HepG2 (cell line): Measurements from ENCODE around the gene KAT2A. TPM values are rescaled to one million over a fixed set of nuclear protein-coding genes. Genes with fewer than 3 reads are reported as not detected.

Experiments used
- ATAC-seq: fragments of 200-7000 bp; cut with Tn5 transposase; 3 replicates; pipeline ENCODE4 v1.9.1; 2020; ENCODE audit warnings: mild to moderate bottlenecking, moderate library complexity
- BruUV-seq: library from RNA; stranded (reverse); fragments of 400-500 nt; replicated peaks from 2 replicates; lab custom pipeline; 2021; lab: Mats Ljungman, UMichigan
- CTCF ChIA-PET: fragments of 300-600 bp; formaldehyde crosslinking; extraction: SDS; loops from one replicate; lab custom pipeline; 2021; ENCODE audit warnings: low total read pairs, inconsistent platforms, low intra/inter-chr PET ratio; lab: Yijun Ruan, JAX
- POLR2A ChIA-PET: fragments of 350-600 bp; sonication (Branson Sonifier 250); formaldehyde crosslinking; loops from one replicate; lab custom pipeline; 2020; ENCODE audit warnings: antibody characterized with exemption, inconsistent platforms; lab: Yijun Ruan, JAX
- DNase-seq: peaks from one replicate; pipeline ENCODE4 v3.0.0-alpha.2; 2015; ENCODE audit warnings: low spot score
- FAIRE-seq: peaks from 3 replicates; lab custom pipeline; 2011; peaks lifted over from hg19 to GRCh38; lab: Jason Lieb, UNC
- H2AFZ ChIP-seq: one replicate; pipeline ENCODE4 v1.6.1; 2011; ENCODE audit warnings: low read length, inconsistent platforms
- H3K27ac ChIP-seq: fragments of 300-600 bp; 3 replicates; pipeline ENCODE4 v1.8.0; 2011; ENCODE audit warnings: mixed run types, mild to moderate bottlenecking, mixed read lengths, low read length, inconsistent platforms; ENCODE audit not compliant: insufficient read depth; ENCODE audit errors: extremely low read length
- H3K27me3 ChIP-seq, 2 experiments: fragments of 200-600 bp in 1 of 2; 2 replicates in 1 of 2; 3 replicates in 1 of 2; pipeline versions ENCODE4 v1.6.0 to v1.8.0; 2011; ENCODE audit warnings: low read length in 2 of 2, mild to moderate bottlenecking in 2 of 2, moderate library complexity in 2 of 2, inconsistent platforms in 1 of 2; ENCODE audit not compliant: insufficient read depth in 2 of 2, control insufficient read depth in 1 of 2
- H3K36me3 ChIP-seq, 2 experiments: fragments of 200-600 bp in 1 of 2; replicated peaks in 1 of 2; 2 replicates in 1 of 2; 3 replicates in 1 of 2; pipeline versions ENCODE4 v1.5.1 to v1.8.0; 2011; ENCODE audit warnings: low read length in 2 of 2, inconsistent platforms in 1 of 2; ENCODE audit not compliant: insufficient read depth in 2 of 2, control insufficient read depth in 1 of 2
- H3K4me1 ChIP-seq: 2 replicates; pipeline ENCODE4 v1.5.1; 2012; ENCODE audit warnings: low read length, inconsistent platforms; ENCODE audit not compliant: insufficient read depth
- H3K4me2 ChIP-seq: 2 replicates; pipeline ENCODE4 v1.6.0; 2011; ENCODE audit warnings: low read depth, low read length, inconsistent platforms
- H3K4me3 ChIP-seq, 3 experiments: fragments of 200-600 bp in 1 of 3; sonication (generic), shearing (Covaris generic) in 1 of 3; replicated peaks in 1 of 3; 2 replicates each; pipeline ENCODE4 v1.5.1; 2011 to 2016; ENCODE audit warnings: low read length in 3 of 3, inconsistent platforms in 2 of 3, low read depth in 2 of 3, mild to moderate bottlenecking in 2 of 3, control low read depth in 1 of 3, mixed read lengths in 1 of 3; ENCODE audit not compliant: insufficient read depth in 1 of 3
- H3K79me2 ChIP-seq: one replicate; pipeline ENCODE4 v1.6.1; 2011; ENCODE audit warnings: low read length, inconsistent platforms; ENCODE audit not compliant: insufficient read depth
- H3K9ac ChIP-seq: 2 replicates; pipeline ENCODE4 v1.6.0; 2011; ENCODE audit warnings: mild to moderate bottlenecking, low read depth, low read length, inconsistent platforms; ENCODE audit not compliant: insufficient read depth
- H3K9me3 ChIP-seq: 2 replicates; pipeline ENCODE4 v1.5.1; 2012; ENCODE audit warnings: mild to moderate bottlenecking, low read length
- H4K20me1 ChIP-seq: 2 replicates; pipeline ENCODE4 v1.6.0; 2011; ENCODE audit warnings: inconsistent platforms, mild to moderate bottlenecking, low read length, moderate library complexity; ENCODE audit not compliant: insufficient read depth
- ZNF672 ChIP-seq: sonication (generic); formaldehyde crosslinking; IDR thresholded peaks from 2 replicates; pipeline ENCODE4 v1.8.1; 2022; ENCODE audit warnings: missing genetic modification reagents
- WGBS: methylation state at CpG from one replicate; pipeline ENCODE4 v1.1.6; 2017; ENCODE audit warnings: low lambda C conversion rate; 5-methylcytosine and 5-hydroxymethylcytosine counted together
- in situ Hi-C: cut with HindIII; loops from 2 replicates; pipeline ENCODE4 v1.10.0; 2017; ENCODE audit warnings: low pct_unique_long_range_greater_than_20kb; ENCODE audit not compliant: extremely low pct_ligation_motif_present
- intact Hi-C: fragments of 100-400 bp; cut with micrococcal nuclease; formaldehyde crosslinking; loops from one replicate; pipeline ENCODE4 v1.10.0; 2022; ENCODE audit not compliant: unreplicated experiment
- polyA plus RNA-seq, 8 experiments: library from polyadenylated mRNA; depleted of rRNA in 3 of 8; stranded (reverse) in 7 of 8; unstranded in 1 of 8; fragments of >200 nt; fragmentation: Illumina TruSeq in 4 of 8; extraction: Trizol in 4 of 8; gene quantifications; 2 replicates each; pipeline versions ENCODE4 v1.2.1 to v1.2.3, GENCODE V29; 2011 to 2016; ENCODE audit warnings: low read depth in 4 of 8, missing spikeins in 1 of 8, mixed read lengths in 1 of 8; ENCODE audit not compliant: insufficient read depth in 1 of 8
- total RNA-seq, 5 experiments: library from RNA; depleted of rRNA; stranded (reverse); fragments of >200 nt; fragmentation: Illumina TruSeq; extraction: Trizol; gene quantifications; 2 replicates each; pipeline ENCODE4 v1.2.3, GENCODE V29; 2016; ENCODE audit warnings: low read depth in 1 of 5
- TF ChIP-seq, protein P1 (sequence below): sonication (generic); formaldehyde crosslinking; IDR thresholded peaks from 2 replicates; pipeline ENCODE4 v1.4.0; 2020; ENCODE audit warnings: missing genetic modification reagents, low read depth, mild to moderate bottlenecking, borderline replicate concordance
- TF ChIP-seq, protein P2 (sequence below): sonication (generic); formaldehyde crosslinking; IDR thresholded peaks from 2 replicates; pipeline ENCODE4 v1.9.0; 2021; ENCODE audit warnings: mild to moderate bottlenecking, missing genetic modification reagents

KAT2A gene
- total and polyA plus RNA-seq, 2 of the 13 experiments (the other 11 are each of a cell fraction or from before 2014, with no cell fraction given): 29.1 to 90.4 TPM

DNA sequence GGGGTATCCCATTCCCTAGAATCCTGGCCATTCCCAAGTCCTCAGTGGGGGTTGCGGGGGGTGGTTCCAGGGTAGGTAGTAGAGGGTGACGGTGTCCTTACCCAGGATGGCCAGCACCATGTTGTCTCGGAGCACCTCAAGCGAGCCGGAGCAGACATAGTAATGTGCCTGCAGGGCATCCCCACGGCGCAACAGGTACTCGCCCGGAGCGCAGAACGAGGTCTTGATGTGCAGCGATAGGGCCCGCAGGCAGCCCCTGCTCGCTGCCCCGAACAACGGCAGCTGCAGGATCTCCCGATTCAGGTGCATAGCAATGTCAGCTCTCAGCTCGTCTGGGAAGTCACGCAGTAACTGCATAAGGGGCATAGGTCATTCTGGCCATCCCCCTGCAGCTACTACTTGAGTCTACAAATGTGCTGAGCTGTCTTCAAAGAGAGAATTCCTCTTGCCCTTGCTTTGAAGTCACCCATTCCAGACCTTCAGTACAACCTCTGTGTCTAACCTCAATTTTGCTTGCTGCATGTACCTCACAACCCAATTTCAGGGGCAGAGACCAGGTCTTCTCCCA, 45.1 kb upstream of the KAT2A start:
- POLR2A ChIA-PET: no interaction called here
- whole genome bisulfite sequencing: 75% methylated on average over 11 of the region's 19 CpGs
- Histone ChIP-seq H3K9ac (no peak overlapping the region), H3K4me3 (no peak overlapping the region), H3K4me2 (no peak overlapping the region), H3K79me2 (no peaks in the 10 kb centered on the region), H3K27me3 (peaks cover 2 to 26% of the 10 kb centered on the region in 2 experiments; a peak in 4 of 5 replicates), H3K27ac (no peak overlapping the region), H3K9me3 (no peaks in the 10 kb centered on the region), H4K20me1 (no peaks in the 10 kb centered on the region), H2AFZ (no peak overlapping the region), H3K4me1 (peaks cover 34% of the 10 kb centered on the region), H3K36me3 (no peaks in the 10 kb centered on the region)
- CTCF ChIA-PET: no interaction called here
- DNase-seq (no peak), FAIRE-seq (no peak), ATAC-seq (no peak)
- TF ChIP-seq, protein P1, sequence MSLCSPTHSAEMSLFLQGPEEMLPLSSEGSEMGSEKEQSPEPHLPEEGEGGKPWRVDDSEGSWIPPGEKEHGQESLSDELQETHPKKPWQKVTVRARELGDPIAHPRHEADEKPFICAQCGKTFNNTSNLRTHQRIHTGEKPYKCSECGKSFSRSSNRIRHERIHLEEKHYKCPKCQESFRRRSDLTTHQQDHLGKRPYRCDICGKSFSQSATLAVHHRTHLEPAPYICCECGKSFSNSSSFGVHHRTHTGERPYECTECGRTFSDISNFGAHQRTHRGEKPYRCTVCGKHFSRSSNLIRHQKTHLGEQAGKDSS (CRISPR knock-in tag): no peak
- peak; percentile 93 for TF ChIP-seq ZNF672 (CRISPR knock-in tag)
- TF ChIP-seq, protein P2, sequence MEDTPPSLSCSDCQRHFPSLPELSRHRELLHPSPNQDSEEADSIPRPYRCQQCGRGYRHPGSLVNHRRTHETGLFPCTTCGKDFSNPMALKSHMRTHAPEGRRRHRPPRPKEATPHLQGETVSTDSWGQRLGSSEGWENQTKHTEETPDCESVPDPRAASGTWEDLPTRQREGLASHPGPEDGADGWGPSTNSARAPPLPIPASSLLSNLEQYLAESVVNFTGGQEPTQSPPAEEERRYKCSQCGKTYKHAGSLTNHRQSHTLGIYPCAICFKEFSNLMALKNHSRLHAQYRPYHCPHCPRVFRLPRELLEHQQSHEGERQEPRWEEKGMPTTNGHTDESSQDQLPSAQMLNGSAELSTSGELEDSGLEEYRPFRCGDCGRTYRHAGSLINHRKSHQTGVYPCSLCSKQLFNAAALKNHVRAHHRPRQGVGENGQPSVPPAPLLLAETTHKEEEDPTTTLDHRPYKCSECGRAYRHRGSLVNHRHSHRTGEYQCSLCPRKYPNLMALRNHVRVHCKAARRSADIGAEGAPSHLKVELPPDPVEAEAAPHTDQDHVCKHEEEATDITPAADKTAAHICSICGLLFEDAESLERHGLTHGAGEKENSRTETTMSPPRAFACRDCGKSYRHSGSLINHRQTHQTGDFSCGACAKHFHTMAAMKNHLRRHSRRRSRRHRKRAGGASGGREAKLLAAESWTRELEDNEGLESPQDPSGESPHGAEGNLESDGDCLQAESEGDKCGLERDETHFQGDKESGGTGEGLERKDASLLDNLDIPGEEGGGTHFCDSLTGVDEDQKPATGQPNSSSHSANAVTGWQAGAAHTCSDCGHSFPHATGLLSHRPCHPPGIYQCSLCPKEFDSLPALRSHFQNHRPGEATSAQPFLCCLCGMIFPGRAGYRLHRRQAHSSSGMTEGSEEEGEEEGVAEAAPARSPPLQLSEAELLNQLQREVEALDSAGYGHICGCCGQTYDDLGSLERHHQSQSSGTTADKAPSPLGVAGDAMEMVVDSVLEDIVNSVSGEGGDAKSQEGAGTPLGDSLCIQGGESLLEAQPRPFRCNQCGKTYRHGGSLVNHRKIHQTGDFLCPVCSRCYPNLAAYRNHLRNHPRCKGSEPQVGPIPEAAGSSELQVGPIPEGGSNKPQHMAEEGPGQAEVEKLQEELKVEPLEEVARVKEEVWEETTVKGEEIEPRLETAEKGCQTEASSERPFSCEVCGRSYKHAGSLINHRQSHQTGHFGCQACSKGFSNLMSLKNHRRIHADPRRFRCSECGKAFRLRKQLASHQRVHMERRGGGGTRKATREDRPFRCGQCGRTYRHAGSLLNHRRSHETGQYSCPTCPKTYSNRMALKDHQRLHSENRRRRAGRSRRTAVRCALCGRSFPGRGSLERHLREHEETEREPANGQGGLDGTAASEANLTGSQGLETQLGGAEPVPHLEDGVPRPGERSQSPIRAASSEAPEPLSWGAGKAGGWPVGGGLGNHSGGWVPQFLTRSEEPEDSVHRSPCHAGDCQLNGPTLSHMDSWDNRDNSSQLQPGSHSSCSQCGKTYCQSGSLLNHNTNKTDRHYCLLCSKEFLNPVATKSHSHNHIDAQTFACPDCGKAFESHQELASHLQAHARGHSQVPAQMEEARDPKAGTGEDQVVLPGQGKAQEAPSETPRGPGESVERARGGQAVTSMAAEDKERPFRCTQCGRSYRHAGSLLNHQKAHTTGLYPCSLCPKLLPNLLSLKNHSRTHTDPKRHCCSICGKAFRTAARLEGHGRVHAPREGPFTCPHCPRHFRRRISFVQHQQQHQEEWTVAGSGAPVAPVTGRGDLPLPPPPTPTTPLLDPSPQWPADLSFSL (CRISPR knock-in tag): no peak
- intact Hi-C loops (no loop called here), in situ Hi-C loops (no loop called here)
- no TSS peak for BruUV-seq
